ENCODE results near the gene PCLAF.
"Not testable (repeated sequence)": the region's sequence is repeated elsewhere in the genome, so short reads cannot be mapped to it uniquely, and the experiment has no call there.

The PCLAF gene

GRCh38 chr15:64400583-64400982 is 19.3 kb upstream of the PCLAF start:
- no peaks in the 10 kb centered on the region for H3K9me3 ChIP-seq (ENCODE audit: low read depth, low read length)
- peaks cover 22% of the 10 kb centered on the region for H3K36me3 ChIP-seq (ENCODE audit: insufficient read depth, low read length)
- H3K27ac ChIP-seq, result no peak overlapping the region
- no peak for TF ChIP-seq EZH2 (IDR thresholded peaks at IDR 0.05)
- no peak for DNase-seq (ENCODE audit: low read depth, low spot score)
- no peak overlapping the region for H3K4me3 ChIP-seq
- no peak overlapping the region for H3K9ac ChIP-seq (ENCODE audit: insufficient read length)

- Histone ChIP-seq H3K9ac (ENCODE audit: insufficient read length) (no peak overlapping the region), H3K9me3 (ENCODE audit: low read depth, low read length) (no peaks in the 10 kb centered on the region), H3K27ac (no peak overlapping the region), H3K4me3 (no peak overlapping the region), H3K36me3 (ENCODE audit: insufficient read depth, low read length) (peaks cover 27% of the 10 kb centered on the region)
- no peak for DNase-seq (ENCODE audit: low read depth, low spot score)
- TF ChIP-seq POLR2AphosphoS5 (IDR thresholded peaks at IDR 0.05; ENCODE audit: borderline replicate concordance, low read depth, low read length), result no peak
- no peak for TF ChIP-seq FOXP2 (optimal IDR thresholded peaks at IDR 0.05; ENCODE audit: control extremely low read depth, extremely low read length, insufficient read depth)
- no peak for TF ChIP-seq EZH2 (IDR thresholded peaks at IDR 0.05)
These were observed 17.3 kb upstream of the PCLAF start for GRCh38 chr15:64398575-64398974.

- TF ChIP-seq POLR2AphosphoS5 (IDR thresholded peaks at IDR 0.05; ENCODE audit: borderline replicate concordance, low read depth, low read length) (no peak), FOXP2 (optimal IDR thresholded peaks at IDR 0.05; ENCODE audit: control extremely low read depth, extremely low read length, insufficient read depth) (no peak), EZH2 (IDR thresholded peaks at IDR 0.05) (no peak)
- no peak for DNase-seq (ENCODE audit: low read depth, low spot score)
- peaks cover 27% of the 10 kb centered on the region for H3K36me3 ChIP-seq (ENCODE audit: insufficient read depth, low read length)
These were observed 15.5 kb upstream of the PCLAF start for GRCh38 chr15:64396789-64397188.

GRCh38 chr15:64392471-64392870 is 11.2 kb upstream of the PCLAF start:
- not testable (repeated sequence) for H3K27ac ChIP-seq; H3K9ac ChIP-seq (ENCODE audit: insufficient read length); H3K9me3 ChIP-seq (ENCODE audit: low read depth, low read length); DNase-seq (ENCODE audit: low read depth, low spot score); H3K4me3 ChIP-seq
- H3K36me3 ChIP-seq (ENCODE audit: insufficient read depth, low read length), result peaks cover 18% of the 10 kb centered on the region

More at GRCh38 chr15:64396789-64397188, 15.5 kb upstream of the PCLAF start:
- Histone ChIP-seq H3K9me3 (ENCODE audit: low read depth, low read length) (no peaks in the 10 kb centered on the region), H3K9ac (ENCODE audit: insufficient read length) (no peak overlapping the region), H3K4me3 (no peak overlapping the region), H3K27ac (no peak overlapping the region)

- H3K36me3 ChIP-seq (ENCODE audit: insufficient read depth, low read length), result no peaks in the 10 kb centered on the region
- H3K4me3 ChIP-seq, result no peak overlapping the region
- no peak for DNase-seq (ENCODE audit: low read depth, low spot score)
- H3K9me3 ChIP-seq (ENCODE audit: low read depth, low read length), result no peaks in the 10 kb centered on the region
- no peak overlapping the region for H3K27ac ChIP-seq
- TF ChIP-seq FOXP2 (optimal IDR thresholded peaks at IDR 0.05; ENCODE audit: control extremely low read depth, extremely low read length, insufficient read depth), result no peak
- no peak for TF ChIP-seq EZH2 (IDR thresholded peaks at IDR 0.05)
- TF ChIP-seq POLR2AphosphoS5 (IDR thresholded peaks at IDR 0.05; ENCODE audit: borderline replicate concordance, low read depth, low read length), result no peak
- no peak overlapping the region for H3K9ac ChIP-seq (ENCODE audit: insufficient read length)
These were observed 7.8 kb upstream of the PCLAF start for GRCh38 chr15:64389036-64389435.

GRCh38 chr15:64387562-64388168 is 6.4 kb upstream of the PCLAF start, which contains the start of gene TRIP4:
TSS of gene TRIP4 (plus strand) at chr15:64387836. CDS start at chr15:64387864, 28 bp downstream.
- TF ChIP-seq EZH2 (IDR thresholded peaks at IDR 0.05), result no peak
- peak; percentile 86 for TF ChIP-seq POLR2AphosphoS5 (IDR thresholded peaks at IDR 0.05; ENCODE audit: borderline replicate concordance, low read depth, low read length)
- H3K9me3 ChIP-seq (ENCODE audit: low read depth, low read length), result no peaks in the 10 kb centered on the region
- H3K9ac ChIP-seq (ENCODE audit: insufficient read length), result peak within 1 kb of the TSS; percentile 64
- H3K36me3 ChIP-seq (ENCODE audit: insufficient read depth, low read length), result no peaks in the 10 kb centered on the region
- peak within 1 kb of the TSS; percentile 88 for H3K4me3 ChIP-seq
- peak within 1 kb of the TSS; percentile 58; the same call in 1 of the 2 replicates for H3K27ac ChIP-seq
- peak; percentile 76 for DNase-seq (ENCODE audit: low read depth, low spot score)

- Histone ChIP-seq H3K4me3 (no peak overlapping the region), H3K36me3 (ENCODE audit: insufficient read depth, low read length) (no peaks in the 10 kb centered on the region), H3K9me3 (ENCODE audit: low read depth, low read length) (no peaks in the 10 kb centered on the region), H3K9ac (ENCODE audit: insufficient read length) (no peak overlapping the region), H3K27ac (no peak overlapping the region)
- DNase-seq (ENCODE audit: low read depth, low spot score), result no peak
- TF ChIP-seq POLR2AphosphoS5 (IDR thresholded peaks at IDR 0.05; ENCODE audit: borderline replicate concordance, low read depth, low read length), result no peak
- no peak for TF ChIP-seq EZH2 (IDR thresholded peaks at IDR 0.05)
- no peak for TF ChIP-seq FOXP2 (optimal IDR thresholded peaks at IDR 0.05; ENCODE audit: control extremely low read depth, extremely low read length, insufficient read depth)
These were observed 5.0 kb upstream of the PCLAF start for GRCh38 chr15:64386291-64386690.

GRCh38 chr15:64383760-64384159 is 2.5 kb upstream of the PCLAF start:
- TF ChIP-seq EZH2 (IDR thresholded peaks at IDR 0.05) (no peak), FOXP2 (optimal IDR thresholded peaks at IDR 0.05; ENCODE audit: control extremely low read depth, extremely low read length, insufficient read depth) (no peak), POLR2AphosphoS5 (IDR thresholded peaks at IDR 0.05; ENCODE audit: borderline replicate concordance, low read depth, low read length) (no peak)
- peaks cover 4% of the 10 kb centered on the region; the same call in 1 of the 2 replicates for H3K36me3 ChIP-seq (ENCODE audit: insufficient read depth, low read length)
- no peaks in the 10 kb centered on the region for H3K9me3 ChIP-seq (ENCODE audit: low read depth, low read length)
- H3K4me3 ChIP-seq, result no peak overlapping the region
- H3K27ac ChIP-seq, result no peak overlapping the region
- H3K9ac ChIP-seq (ENCODE audit: insufficient read length), result no peak overlapping the region
- no peak for DNase-seq (ENCODE audit: low read depth, low spot score)

- H3K4me3 ChIP-seq, result peak overlapping the region; percentile 100
- H3K9me3 ChIP-seq (ENCODE audit: low read depth, low read length); DNase-seq (ENCODE audit: low read depth, low spot score); H3K27ac ChIP-seq: not testable (repeated sequence)
- H3K36me3 ChIP-seq (ENCODE audit: insufficient read depth, low read length), result peaks cover 30% of the 10 kb centered on the region
- H3K9ac ChIP-seq (ENCODE audit: insufficient read length), result peak overlapping the region; percentile 95
These were observed 941 bp downstream of the PCLAF start for GRCh38 chr15:64380130-64380870.

All from SK-N-MC (cell line).